ENCODE data around the gene ZNF684.

GRCh38 chr1:40562185-40562584 lies 30.7 kb downstream of the ZNF684 start:
- TF ChIP-seq CTCF (optimal IDR thresholded peaks at IDR 0.05 in 1 of 3, IDR thresholded peaks at IDR 0.05 in 1 of 3, conservative IDR thresholded peaks at IDR 0.05 in 1 of 3; ENCODE audit: extremely low read depth in 1 of 3, insufficient read depth in 2 of 3, low read length in 3 of 3) (no peak), EZH2 (IDR thresholded peaks at IDR 0.05; ENCODE audit: low read length) (no peak)

All from keratinocyte (primary cell).